EH (cell line): Measurements from ENCODE around the gene BOLA2B.
A peak's percentile ranks its signal among the peaks of the same experiment; 100 is the strongest.
"Not testable (repeated sequence)": the region's sequence is repeated elsewhere in the genome, so short reads cannot be mapped to it uniquely, and the experiment has no call there.

Source experiments
- DNase-seq: peaks from one replicate; pipeline ENCODE4 v3.0.0-alpha.2; 2015; ENCODE audit warnings: low read depth

The BOLA2B gene

DNA sequence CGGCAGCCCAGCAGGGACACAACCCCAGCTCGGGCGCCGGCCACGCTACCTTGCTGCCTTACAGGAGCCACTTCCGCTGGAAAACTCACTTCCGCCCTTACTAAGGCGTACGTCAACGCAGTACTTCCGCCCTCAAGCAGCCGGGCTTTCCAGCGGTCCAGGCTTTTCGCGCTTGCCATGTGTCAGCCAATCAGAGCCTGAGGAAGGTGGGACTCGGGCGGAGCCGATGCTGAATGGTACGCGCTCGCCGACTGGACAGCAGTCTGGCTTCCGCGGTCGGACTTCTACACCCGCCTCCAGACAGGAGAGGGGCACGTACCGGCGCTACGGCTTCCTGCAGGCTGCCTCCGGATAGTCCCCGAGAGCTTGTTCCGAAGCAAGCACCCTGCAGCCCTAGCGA is at the start of gene BOLA2B, which contains the start of gene SLX1A:
TSS of gene BOLA2B (minus strand) at position 52 of the 400 bp plus-strand sequence. CDS start 71 bp downstream, outside the sequence.
TSS of gene SLX1A (plus strand) at position 261 of the 400 bp plus-strand sequence. CDS start 210 bp downstream, outside the sequence.
- DNase-seq, result not testable (repeated sequence)

DNA sequence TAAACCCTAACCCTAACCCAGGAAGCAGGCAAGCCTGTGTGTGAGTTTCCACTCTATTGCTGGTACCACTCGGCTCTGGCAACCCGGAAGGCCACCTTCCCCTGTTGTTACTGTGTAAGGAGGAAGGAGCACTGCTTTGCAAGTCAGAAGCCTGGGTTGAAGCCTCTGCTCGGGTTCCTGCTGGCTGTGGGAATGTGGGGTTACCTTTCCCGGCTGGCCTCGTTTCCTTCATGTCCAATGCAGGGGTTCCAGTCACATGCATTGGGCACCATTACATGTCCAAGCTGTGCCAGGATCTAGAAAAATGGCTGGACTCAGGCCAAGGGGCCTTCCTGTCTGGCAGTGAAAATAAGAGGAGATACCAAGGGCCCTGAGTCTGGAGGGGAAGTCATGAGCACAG is 23.6 kb upstream of the BOLA2B start:
- not testable (repeated sequence) for DNase-seq

DNA sequence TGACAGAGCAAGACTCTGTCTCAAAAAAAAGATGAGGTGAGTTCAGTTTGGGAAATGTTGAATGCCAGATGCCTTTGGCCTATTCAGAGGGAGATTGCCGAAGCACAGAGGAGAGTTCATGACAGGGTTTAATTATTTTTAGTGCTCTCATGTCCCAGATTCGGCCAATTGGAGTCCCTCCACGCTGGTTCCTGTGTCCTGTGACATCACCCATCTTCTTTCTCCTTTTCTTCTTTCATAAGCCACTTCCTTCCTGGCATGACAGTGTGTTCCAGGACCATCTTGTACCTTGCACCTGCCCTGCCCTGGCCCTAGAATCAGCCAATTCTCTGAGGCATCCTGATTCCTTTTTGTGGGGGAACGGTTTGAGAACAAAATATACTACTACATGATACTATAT is 17.9 kb upstream of the BOLA2B start:
- not testable (repeated sequence) for DNase-seq

DNA sequence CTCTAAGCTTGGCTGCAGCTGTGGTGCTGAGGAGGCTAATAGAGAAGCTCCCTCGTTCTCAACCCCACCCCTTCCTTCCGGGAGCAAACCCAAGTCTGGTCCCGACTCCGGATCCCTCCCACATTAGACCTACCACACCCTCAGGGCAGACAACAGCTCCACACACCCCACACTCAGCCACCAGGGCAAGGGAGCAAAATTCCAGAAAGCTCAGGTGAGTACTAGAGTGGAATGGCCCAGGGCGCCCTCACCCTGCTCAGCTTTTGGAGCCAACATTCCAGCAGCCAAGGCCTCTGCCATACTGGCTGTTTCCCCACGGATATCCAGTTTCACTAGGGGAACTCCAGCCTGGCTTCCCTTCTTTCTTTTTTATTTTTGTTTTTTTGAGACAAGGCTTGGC is 15.6 kb upstream of the BOLA2B start:
- DNase-seq, result not testable (repeated sequence)

DNA sequence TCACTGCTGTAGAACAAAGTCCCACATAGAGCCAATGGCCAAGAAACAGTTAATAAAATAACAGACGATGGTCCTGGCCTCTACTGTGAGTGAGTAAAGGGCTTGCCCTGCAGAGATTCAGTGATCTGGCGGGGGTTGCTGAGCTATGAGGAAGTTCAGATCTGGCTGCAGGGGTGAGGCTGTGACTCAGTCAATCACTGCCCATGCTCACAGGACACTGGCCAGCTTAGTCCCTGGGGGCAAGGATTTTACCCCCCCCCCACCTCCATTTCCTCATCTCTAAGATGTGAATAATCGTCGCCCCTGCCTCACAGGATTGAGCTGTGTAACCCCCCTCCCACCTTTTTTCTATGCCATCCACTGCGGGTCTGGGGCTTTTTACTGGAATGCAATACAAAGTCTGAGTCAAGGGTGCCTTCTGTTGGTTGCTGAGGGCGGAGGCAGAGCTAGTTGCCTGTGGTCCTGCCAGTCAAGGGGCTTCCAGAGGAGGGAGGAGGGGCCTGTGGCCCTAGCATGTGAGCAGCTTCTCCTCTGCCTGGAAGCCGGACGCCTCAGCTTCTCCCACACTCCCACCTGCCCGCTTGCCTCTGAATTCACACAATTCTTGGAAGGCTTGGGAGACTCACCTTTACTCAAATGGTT is 13.7 kb upstream of the BOLA2B start:
- DNase-seq, result not testable (repeated sequence)

DNA sequence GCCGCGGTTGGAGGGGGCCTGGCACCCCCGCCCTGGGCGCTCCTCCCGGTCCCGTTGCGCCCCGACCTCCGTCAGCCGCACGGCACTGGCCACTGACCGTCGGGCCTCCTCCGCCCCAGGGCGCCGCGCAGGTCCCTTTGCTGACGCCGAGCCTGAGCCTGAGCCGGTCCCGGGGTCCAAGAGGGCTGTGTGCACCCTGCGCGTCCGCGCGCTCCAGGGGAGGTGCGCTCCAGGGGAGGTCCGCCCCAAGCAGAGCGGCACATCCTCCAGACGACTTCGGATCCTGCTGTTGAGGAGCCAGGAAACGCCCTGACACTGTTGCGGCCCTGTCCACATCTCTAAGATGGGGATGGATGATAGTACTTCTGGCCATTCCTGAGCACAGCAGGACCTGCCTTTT is 12.8 kb upstream of the BOLA2B start:
- not testable (repeated sequence) for DNase-seq

DNA sequence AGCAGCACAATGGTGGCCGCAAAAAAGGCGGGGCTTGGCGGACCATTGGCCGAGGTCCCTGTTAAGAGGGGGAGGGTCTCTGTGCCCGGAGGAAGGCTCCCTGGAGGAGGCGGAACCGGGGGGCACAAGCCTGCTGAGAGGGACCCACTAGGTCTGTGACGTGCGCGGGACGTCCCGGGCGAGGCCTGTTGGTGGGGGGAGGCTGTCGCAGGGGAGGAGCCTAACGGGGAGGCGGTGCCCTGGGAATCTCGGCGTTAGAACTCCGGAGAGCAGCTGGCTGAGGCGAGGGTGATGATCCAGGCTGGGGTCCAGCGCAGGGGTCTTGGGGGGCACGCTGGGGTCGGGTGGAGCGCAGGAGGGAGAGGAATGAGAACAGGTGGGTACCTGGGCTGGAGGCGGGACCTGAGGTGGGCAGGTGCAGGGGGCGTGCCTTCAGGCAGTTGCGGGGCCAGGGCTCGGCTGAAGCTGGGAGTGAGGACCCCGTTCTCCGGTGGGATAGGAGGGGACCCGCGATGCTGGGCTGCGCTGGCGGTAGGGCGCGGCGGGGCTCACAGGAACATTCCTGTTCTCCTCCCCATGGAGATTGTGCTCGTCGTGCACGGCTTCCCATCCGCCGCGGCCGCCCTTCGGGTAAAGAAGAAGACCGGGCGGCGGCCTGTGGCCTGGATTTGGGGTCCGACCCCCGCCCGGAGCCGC is 12.2 kb upstream of the BOLA2B start:
- DNase-seq, result not testable (repeated sequence)

DNA sequence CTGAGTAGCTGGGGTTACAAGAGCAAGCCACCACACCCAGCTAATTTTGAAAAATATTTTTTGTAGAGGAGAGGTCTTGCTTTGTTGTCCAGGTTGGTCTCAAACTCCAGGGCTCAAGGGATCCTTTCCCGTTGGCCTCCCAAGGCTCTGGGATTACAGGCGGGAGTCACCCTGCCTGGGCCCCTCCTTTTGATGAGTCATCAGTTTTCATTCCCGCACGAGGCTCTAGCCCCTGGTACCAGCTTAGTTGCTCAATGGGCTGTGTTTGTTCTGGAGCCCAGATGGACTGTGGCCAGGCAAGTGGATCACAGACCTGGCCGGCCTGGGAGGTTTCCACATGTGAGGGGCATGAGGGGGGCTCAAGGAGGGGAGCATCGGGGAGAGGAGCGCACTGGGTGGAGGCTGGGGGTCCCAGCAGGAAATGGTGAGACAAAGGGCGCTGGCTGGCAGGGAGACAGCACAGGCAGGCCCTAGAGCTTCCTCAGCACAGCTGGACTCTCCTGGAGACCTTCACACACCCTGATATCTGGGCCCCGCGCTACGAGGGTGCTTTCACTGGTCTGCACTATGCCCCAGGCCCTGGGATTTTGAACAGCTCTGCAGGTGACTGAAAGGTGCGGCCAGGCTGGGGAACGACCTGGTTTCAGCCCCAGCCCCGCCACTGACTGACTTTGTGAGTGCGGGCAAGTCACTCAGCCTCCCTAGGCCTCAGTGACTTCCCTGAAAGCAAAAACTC is 6.3 kb upstream of the BOLA2B start:
- DNase-seq, result not testable (repeated sequence)

DNA sequence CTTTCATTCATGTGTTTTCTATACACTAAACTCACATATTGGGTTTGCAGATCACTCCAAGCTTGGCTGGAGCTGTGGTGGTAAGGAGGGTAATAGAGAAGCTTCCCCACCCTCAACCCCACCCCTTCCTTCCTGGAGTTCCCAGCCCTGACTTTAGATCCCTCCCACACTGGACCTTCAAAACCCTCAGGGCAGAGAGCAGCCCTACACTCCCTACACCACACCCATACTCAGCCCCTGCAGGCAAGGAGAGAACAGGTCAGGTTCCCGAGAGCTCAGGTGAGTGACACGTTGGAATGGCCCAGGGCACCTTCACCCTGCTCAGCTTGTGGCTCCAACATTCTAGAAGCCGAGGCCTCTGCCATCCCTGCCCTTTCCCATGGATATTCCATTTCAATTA is 5.6 kb upstream of the BOLA2B start, which contains the start of gene SULT1A3:
TSS of gene SULT1A3 (plus strand) at position 207 of the 400 bp plus-strand sequence. CDS start 1,474 bp downstream, outside the sequence.
- not testable (repeated sequence) for DNase-seq

DNA sequence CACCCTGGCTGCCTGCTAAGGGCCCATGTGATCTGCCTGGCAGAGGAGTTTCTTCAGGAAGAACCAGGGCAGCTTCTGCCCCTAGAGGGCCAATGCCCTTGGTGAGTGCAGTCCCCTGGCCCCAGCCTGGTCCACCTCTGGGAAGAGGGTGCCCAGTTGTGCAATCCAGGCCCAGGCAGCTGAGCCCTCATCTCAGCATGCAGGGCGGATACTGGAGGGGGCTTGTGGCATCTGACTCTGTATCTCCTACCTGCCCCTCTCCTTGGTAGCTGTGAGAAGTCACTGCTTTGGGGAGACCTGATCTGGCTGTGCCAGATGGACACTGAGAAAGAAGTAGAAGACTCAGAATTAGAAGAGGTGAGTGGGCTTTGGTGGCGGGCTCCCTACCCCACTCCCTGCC is 3.5 kb upstream of the BOLA2B start:
- DNase-seq, result not testable (repeated sequence)

DNA sequence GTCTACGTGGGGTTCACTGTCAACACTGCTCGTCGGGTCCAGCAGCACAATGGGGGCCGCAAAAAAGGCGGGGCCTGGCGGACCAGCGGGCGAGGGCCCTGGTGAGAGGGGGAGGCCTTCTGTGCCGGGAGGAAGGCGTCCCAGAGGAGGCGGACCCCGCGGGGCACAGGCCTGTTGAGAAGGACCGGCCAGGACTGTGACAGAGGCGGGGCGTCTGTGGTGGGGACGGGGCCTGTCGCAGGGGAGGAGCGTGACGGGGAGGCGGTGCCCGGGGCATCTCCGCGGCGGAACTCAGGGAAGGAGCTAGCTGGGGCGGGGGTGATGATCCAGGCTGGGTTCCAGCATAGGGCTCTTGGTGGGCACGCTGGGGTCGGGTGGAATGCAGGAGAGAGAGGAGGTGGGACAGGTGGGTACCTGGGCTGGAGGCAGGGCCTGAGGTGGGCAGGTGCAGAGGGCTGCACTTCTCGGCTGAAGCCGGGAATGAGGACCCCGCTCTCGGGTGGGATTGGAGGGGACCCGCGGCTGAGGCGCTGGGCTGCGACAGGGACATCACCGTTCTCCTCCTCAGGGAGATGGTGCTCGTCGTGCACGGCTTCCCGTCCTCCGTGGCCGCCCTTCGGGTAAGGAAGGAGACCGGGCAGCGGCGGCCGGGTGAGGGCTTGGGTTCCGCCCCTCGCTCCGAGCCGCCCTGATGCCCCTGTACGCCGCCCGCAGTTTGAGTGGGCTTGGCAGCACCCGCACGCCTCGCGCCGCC is 883 bp upstream of the BOLA2B start:
- DNase-seq, result not testable (repeated sequence)

DNA sequence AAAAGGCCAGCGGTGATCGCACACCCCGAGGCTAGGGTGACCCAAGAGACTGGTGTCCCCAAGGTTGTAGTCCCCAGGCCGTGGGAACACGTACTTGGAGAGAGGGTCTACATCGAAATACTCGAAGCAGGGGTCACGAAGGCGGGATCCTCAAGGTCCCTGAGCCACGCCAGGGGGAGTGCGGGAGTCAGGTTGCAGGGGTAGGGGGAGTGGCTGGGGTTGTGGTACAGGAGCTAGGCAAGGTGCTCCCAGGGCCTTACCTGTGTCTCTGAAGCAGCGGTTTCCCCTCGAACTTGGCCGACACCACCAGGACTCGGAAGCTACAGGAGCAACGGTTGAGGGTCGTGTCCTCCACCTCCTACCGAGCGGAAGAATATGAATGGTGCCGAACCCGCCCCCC is 368 bp downstream of the BOLA2B start:
- not testable (repeated sequence) for DNase-seq

DNA sequence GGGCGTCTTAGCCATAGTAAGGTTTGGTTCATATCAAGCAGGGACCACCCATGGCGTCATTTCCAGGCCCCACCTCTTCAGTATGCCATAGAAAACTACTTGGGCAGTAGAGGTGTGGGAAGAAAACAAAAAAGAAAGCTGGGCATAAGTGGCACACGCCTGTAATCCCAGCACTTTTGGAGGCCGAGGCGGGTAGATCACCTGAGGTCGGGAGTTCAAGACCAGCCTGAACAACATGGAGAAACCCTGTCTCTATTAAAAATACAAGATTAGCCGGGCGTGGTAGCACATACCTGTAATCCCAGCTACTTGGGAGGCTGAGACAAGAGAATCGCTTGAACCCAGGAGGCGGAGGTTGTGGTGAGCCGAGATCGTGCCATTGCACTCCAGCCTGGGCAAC is 2.3 kb downstream of the BOLA2B start:
- DNase-seq, result not testable (repeated sequence)

DNA sequence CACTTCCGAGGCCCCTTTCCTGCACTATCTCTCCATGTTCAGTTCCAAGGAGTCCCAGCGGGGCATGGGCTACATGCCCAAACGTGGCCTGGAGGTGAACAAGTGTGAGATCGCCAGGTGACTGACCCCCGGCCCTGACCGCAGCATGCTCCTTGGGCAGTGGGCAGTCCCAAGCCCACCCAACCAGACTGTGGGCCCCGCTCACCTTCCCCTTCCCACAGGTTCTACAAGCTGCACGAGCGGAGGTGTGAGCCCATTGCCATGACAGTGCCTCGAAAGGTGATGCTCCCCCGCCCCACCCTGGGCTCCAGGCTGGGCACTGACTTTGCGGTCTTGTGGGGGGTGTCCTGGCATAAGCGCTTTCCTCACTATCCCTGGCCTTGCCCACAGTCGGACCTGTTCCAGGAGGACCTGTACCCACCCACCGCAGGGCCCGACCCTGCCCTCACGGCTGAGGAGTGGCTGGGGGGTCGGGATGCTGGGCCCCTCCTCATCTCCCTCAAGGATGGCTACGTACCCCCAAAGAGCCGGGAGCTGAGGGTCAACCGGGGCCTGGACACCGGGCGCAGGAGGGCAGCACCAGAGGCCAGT is 5.4 kb downstream of the BOLA2B start:
- no peak for DNase-seq

DNA sequence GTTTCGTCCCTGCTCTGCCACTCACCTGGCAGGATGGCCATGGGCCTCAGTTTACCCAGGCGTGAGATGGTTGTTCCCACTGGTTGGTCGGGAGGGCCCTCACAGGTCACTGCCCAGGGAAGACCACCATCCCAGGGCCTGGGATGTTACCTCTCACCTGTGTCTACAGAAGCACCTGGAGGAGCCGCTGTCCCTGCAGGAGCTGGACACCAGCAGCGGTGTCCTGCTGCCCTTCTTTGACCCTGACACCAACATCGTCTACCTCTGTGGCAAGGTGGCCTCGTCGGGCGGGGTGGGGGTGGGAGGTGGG is 6.0 kb downstream of the BOLA2B start:
- DNase-seq, result no peak

DNA sequence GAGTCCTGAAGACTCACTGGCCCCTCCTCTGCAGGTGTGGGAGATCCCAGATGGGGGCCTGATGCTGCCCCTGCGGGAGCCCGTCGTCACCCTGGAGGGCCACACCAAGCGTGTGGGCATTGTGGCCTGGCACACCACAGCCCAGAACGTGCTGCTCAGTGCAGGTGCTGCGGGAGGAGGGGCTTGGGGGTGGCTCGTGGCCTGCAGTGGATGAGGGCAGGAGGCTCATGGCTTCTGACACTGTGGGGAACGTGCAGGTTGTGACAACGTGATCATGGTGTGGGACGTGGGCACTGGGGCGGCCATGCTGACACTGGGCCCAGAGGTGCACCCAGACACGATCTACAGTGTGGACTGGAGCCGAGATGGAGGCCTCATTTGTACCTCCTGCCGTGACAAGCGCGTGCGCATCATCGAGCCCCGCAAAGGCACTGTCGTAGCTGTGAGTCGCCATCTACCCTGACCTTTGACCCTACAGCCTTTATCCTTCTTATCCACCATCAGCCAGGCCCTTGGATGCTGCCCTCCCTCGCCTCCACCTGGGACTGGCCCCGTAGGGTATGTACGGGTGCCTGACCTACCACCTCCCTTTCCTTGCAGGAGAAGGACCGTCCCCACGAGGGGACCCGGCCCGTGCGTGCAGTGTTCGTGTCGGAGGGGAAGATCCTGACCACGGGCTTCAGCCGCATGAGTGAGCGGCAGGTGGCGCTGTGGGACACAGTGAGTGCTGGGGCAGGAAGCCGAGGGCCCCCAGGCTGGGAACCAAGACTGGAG is 6.5 kb downstream of the BOLA2B start:
- DNase-seq, result peak; percentile 44

DNA sequence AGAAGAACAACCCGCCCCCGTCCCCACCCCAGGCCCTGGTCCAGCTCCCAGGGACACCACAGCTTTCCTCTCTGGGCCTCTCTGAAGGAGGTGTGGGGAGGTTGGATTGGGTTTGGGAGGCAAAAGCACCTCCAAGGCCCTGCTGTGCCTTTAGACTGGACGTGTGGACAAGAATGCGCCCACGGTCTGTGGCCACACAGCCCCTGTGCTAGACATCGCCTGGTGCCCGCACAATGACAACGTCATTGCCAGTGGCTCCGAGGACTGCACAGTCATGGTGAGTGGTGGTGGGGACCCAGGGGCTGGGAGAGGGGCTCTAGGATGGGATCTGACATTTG is 7.1 kb downstream of the BOLA2B start:
- no peak for DNase-seq

DNA sequence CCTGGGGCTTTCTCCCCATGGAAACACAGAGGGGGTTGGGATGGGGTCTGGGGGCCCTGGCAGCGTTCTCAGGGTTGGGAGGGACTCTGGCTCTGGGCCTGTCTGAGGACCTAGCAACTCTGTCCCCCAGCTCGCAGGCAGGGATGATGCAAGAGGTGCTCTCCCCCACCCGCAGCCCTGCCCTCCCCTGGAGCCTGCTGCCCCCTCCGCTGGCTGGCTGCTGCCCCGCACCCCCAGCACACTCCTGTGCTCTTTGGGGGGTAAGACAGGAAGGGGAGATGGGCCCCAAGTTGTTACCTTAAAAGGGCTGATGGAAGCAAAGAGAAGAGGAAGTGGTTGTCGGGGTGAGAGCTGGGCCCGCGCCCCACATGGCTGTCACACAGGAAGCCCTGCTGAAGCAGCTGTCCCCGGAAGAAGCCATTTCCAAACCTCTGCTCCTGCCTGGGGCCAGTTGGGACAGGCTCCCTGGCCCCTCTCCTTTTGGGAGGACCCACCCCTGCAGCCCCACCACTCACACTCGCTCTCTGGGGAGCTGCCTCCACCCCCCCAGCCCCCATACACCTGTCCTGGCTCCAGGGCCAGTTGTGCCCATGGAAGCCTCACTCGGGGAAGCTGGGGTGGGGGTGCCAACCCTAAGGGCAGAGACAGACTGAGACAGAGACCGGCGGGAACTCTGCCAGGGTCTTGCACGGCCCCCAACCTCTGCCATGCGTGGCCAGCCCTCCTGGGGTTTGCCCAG is 7.6 kb downstream of the BOLA2B start:
- no peak for DNase-seq

DNA sequence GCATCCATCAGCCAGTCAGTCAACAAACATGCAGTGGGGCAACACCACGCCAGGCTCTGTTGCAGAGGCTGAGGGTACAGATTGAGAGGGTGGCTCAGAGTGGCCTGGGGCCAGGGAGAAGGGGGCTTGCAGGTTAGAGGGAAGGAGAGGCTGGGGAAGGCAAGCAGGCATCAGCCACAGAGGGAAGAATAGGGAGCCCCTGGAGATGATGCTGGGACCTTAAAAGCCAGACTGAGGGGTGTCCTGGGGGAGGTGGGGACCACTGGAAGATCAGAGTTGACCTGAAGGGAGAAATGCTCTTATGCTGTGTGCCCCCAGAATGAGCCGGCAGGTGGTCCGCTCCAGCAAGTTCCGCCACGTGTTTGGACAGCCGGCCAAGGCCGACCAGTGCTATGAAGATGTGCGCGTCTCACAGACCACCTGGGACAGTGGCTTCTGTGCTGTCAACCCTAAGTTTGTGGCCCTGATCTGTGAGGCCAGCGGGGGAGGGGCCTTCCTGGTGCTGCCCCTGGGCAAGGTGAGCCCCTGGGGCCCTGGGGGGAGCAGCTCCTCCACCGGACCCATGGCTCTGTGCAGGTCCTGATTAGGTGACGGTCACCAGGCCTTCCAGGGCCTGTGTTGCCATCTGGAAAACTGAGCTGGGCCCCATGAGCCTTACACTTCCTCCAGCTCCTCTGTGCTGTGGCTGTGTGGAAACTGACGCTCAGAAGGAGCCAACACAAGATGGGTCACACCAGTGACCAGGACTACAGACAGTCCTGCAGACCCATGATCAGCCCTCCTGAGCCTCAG is 8.4 kb downstream of the BOLA2B start:
- DNase-seq, result no peak
